Heart left ventricle (tissue), 13 donors: ENCODE data around the gene ZWILCH.
A peak's percentile ranks its signal among the peaks of the same experiment; 100 is the strongest.

ENCODE experiments used
- CTCF ChIP-seq, 12 donors: fragments of 200-600 bp; sonication (generic) in 4 of 12; IDR thresholded peaks; one replicate each; pipeline versions ENCODE4 v1.5.0 to v1.8.0; 2018 to 2022; ENCODE audit warnings: antibody characterized with exemption in 12 of 12, mild to moderate bottlenecking in 5 of 12
- POLR2A ChIP-seq, 2 donors: fragments of 450-650 bp; IDR thresholded peaks; one replicate each; pipeline ENCODE4 v1.6.1; 2017; ENCODE audit warnings: antibody characterized with exemption in 2 of 2, mild to moderate bottlenecking in 2 of 2, moderate library complexity in 2 of 2
- donor health status: ischemic (EF 13 %, LVEDD 7.1; RV severe dilation, severe dysfunction).
- donor health status: DM: no; HTN: yes; CAD: no.
- donor health status: DM: no; HTN: no; CAD: no.
- donor health status: ischemic (EF 25% LVEDD 6.9; RV normal size, moderate dysfunction).
- donor health status: ischemic (EF 25% LVEDD 5.7; RV mildly dilated, moderate dysfunction).
- donor health status: ischemic (EF 35%, LVEDD 5.7; RV mildly dilated, moderate dysfunction).
- donor health status: nonischemic (EF 11% LVEDD 7.7; RV severe dilation, severe dysfunction).
- donor health status: DM: yes; HTN: yes; CAD: no.
- donor health status: PGD.
- donor health status: ischemic (EF 29% LVEDD 5.4; RV normal size, mild dysfunction).
- donor health status: nonischemic (EF 23%, LVEDD 6.1; RV moderate dilation, normal function).

- TF ChIP-seq POLR2A (IDR thresholded peaks at IDR 0.05) (no peak), CTCF (IDR thresholded peaks at IDR 0.05) (peak; percentile 49 to 80 (median 65))
These were observed 61.9 kb downstream of the ZWILCH start for GRCh38 chr15:66566963-66567531.
